ENCODE data around the gene TMEM154.
"Not testable (repeated sequence)": the region's sequence is repeated elsewhere in the genome, so short reads cannot be mapped to it uniquely, and the experiment has no call there.

The TMEM154 gene

DNA sequence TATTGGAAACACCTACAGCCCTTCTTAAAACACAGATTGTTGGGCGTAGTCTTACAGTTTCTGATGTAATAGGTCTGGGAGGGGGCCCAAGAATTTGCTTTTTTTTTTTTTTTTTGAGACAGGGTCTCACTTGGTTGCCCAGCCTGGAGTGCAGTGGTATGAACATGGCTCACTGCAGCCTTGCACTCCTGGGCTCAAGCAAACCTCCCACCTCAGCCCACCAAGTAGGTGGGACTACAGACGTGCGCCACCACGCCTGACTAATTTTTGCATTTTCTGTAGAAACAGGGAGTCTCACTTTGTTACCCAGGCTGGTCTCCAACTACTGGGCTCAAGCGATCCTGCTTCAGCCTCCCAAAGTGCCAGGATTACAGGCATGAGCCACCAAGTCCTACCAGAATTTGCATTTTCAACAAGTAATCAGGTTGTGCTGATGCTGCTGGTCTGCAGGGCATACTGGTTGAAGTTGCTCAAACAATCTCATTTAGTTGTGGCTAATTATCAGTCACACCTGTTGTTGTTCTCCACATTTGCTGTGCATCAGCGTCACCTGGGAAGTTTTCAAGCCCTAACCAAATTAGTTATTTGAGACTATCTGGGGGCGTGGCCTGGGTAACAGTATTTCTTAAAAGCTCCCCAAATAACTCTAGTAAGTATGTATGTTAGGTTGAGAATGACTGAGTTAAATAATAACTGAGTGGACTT is 14.0 kb downstream of the TMEM154 start:
- DNase-seq: no peak

DNA sequence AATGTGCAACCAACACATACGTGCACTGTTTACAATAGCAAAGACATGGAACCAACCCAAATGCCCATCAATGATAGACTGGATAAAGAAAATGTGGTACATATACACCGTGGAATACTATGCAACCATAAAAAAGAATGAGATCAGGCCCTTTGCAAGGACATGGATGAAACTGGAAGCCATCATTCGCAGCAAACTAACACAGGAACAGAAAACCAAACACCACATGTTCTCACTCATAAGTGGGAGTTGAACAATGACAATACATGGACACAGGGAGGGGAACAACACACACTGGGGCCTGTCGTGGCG is 15.8 kb downstream of the TMEM154 start:
- DNase-seq: not testable (repeated sequence)

DNA sequence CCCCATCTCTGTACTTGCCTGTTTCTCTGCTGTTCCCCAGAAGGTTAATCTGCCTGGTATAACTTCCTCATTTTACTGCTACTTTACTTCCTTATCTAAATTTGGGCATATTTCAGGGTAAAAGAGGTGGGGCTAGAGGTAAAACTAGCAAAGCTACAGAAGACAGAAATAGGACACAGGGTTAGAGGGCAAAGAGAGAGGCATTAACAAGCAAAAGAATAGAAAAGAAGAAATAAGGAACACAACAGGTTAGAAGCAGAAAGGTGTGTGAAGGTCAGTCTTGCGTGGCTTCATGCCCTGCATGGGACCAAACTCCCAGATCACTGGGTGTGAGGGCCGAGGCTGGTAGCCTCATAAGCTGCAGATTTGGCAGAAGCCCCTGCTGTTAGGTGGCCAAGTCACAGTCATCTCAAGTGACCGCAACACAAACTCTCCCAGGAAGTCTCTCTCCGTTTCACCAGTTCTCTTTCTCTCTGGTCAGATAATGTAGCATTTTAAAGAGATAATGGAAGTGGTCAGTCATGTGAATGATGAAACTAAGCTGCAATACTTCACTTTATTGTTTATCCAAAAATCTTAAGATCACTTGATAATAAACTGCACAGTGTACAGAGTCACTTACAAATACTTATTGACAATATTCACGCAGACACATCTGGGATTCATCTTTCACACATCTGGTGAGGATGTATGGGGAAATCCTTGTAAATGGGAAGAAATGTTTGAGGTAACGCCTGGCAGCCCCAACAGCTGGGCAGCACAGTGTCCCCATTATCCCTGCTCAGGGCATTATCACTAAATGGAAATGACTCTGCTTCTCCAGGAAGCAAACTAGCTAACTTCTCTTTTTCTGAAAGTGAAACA is 16.4 kb downstream of the TMEM154 start:
- DNase-seq: no peak

GRCh38 chr4:152661649-152662048 is 18.1 kb downstream of the TMEM154 start:
- DNase-seq: no peak

DNA sequence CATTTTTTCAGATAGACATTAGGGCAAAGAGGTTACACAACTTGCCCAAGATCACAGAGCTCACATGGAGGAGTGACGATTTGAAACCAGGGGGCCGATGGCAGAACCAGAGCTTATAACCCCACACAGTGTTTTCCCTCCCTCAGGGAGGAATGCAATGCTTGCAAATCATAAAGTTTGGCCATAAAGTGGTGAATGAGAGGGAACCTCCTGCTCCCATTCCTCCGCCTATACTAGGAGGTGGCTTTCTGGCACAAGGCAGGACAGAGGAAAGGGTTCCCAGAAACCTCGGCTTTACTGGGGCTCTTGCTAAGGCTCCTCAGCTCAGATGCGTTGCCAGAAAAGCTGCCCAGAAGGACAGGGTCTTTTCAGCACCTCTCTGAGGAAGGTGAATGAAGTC is 19.3 kb downstream of the TMEM154 start:
- DNase-seq: no peak

- DNase-seq: no peak
Observed at GRCh38 chr4:152659806-152660205, 20.0 kb downstream of the TMEM154 start.

GRCh38 chr4:152657657-152658056 is 22.1 kb downstream of the TMEM154 start:
- no peak for DNase-seq

GRCh38 chr4:152655272-152656129 is 24.3 kb downstream of the TMEM154 start:
- no peak for DNase-seq

GRCh38 chr4:152652102-152652501 is 27.7 kb downstream of the TMEM154 start:
- no peak for DNase-seq

DNA sequence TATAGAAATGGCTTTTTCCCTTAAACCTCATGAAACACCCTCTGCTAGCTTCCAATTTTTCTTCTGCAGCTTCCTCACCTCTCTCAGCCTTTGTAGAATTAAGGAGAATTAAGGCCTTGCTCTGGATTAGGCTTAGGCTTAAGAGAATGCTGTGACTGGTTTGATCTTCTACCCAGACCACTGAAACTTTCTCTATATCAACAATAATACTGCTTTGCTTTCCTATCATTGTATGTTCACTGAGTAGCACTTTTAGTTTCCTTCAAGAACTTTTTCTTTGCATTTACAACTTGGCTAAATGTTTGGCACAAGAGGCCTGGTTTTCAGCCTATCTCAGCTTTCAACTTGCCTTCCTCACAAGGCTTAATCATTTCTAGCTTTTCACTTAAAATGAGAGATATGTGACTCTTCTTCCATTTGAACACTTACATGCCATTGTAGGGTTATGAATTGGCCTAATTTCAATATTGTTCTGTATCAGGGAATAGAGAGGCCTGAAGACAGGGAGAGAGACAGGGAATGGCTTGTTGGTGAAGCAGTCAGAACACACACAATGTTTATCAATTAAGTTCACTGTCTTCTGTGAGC is 28.2 kb downstream of the TMEM154 start:
- no peak for DNase-seq

GRCh38 chr4:152646221-152646620 is 33.6 kb downstream of the TMEM154 start:
- DNase-seq: peak; percentile 79

GRCh38 chr4:152644130-152644529 is 35.7 kb downstream of the TMEM154 start:
- DNase-seq: no peak

DNA sequence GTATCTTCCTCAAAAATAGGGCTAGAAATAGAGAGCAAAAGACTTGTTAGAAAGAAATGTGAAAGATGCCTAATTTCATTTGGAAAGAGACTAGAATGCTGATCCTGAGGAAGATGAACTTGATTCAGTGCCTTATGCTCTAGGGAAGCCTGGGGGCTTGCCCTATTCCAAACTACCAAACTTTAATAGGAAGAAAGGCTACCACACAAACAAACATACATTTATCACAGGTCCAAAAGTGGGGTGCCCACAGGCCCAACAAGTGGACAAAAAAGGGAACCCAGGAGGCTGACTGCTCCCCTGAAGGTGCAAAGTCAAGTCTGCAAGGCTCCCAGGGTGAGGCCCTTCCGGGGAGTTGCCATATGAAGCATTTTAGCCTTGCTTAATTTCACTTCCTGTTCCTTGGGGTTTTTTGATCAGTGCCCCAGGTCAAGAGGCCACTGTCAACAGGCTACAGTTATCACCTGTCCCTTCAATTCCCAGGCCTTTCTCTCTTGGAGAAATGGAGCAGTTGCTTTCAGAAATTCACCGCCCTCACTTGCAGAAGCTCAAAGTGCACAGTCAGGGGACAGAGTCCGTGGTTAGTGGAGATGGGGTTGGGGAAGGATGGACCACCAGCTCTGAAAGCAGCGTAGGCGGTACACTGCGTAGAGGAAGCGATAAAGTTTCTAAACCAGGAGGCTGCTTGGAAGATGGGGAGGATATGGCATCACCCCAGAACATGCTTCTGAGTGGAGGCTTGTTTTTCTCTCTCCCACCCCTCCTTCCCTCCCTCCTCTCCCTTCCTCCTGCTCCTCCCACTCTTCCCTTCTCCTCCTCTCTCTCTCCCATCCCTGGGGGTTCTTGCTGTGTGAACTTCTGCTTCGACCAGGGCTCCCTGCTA is 36.4 kb downstream of the TMEM154 start:
- no peak for DNase-seq

DNA sequence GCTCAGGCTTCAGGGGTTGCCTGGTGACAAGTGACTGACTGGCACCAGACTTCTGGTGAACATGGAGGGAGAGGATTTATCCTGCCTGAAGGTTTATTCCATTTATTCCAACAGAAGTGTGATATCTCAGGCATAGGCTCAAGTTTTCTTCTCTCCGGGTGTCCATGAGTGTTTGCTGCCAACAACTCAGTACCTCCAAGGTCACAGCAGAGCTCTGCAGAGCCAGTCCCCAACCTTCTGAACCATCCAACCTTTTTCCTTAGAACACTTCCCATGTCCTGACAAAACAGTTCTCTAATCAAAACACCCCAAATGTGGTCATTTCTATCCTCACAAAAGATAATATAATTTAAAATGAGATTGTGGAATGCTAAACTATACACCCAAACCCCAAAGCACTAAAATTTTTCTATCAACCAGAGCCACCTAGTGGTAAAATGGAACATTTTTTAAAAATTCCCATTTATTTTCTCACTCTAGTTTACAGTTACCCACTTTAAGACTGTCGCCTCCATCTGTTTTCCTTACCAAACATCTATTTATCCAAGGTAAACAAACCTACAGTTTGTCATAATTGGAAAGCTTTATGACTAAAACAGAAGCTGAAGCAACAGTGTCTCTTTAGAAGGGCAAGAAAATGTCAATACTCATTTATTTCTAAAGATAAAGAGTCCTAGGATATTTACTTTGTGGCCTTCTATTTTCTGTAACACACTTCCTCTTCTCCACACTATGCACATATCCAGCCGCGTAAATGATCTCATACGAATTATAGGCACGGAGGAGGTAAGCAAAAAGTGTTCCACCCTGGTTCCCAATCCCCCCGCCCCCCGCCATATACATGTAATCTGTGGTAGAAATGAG is 39.5 kb downstream of the TMEM154 start:
- DNase-seq: peak; percentile 78

DNA sequence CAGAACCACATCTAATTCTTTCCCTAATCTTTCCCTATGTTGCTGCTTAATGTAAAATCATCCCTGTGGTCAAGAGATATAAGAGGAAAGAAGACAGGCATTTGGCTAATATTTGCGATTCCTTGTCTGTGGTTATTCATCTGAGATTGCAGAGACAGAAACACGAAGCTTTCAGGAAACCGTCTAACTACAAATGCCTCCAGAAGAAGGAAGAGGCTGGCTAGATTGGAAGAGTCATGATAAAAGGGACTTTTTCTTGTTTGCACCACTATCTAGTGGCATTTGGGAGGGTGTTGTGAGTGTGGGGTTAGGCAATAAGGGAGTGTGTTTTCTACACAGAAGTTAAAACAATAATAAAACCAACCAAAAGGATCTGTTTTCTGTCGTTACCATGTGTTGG is 43.9 kb downstream of the TMEM154 start:
- DNase-seq: no peak

DNA sequence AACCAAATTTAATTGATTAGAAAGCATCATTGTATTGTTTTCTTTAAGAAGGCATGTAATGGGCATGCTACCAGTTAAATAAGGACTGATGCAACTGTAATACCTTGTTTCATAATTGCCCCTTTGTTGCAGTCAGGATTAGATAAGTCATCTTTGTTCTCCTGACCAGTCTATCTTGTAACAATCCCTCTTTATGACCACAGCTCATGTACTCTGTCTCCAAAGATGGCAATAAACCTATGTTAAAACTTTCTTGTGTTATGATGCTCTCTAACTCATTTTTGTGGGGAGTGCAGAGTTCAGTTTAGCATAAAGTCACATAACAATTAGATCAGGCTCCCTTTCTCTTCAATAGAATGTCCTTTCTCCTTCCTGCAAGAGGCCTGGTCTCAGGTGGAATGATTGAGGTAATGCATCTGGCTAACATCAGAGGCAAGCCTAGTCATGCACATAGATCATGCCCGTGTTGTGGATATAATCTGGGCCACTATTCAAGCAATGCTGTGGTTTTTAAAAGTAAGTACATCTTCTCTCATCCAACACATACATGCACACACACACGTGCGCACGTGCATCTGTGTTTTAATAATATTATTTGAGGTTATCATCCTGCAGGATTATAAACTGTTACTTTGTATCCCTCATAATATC is 45.6 kb downstream of the TMEM154 start:
- DNase-seq: no peak

- no peak for DNase-seq
Observed at GRCh38 chr4:152633118-152633517, 46.7 kb downstream of the TMEM154 start.

DNA sequence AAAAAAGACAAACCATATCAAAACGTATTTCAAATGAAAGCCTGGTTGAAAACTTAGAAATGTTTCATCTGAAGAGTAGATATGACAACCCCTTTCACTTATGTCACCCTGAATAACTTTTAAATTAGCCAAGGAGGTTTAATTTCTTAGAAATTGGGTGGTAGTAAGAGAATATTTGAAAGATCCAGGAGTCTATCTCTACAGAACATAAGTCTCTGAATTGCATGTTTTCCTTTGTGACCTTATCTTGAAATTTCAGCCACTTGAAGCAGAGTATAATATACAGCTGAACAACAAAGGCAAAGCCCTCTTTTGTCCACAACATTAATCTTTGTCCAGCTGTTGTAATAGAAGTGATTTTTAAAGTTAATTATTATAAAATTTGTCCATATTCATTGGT is 49.5 kb downstream of the TMEM154 start:
- DNase-seq: no peak

DNA sequence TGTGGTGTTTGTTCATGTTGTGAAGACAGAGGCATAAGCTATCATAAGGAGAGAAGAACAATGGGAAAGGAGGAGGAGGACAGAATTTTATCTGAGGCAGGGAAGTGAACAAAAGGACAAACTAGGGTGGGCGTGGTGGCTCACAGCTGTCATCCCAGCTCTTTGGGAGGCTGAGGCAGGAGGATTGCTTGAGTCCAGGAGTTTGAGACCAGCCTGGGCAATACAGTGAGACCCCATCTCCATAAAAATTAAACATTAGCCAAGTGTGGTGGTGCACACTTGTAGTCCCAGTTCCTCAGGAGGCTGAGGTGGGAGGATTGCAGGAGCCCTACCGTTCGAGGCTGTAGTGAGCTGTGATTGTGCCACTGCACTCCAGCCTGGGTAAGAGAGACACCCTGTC is 49.9 kb downstream of the TMEM154 start:
- DNase-seq: no peak

- no peak for DNase-seq
Observed at GRCh38 chr4:152628128-152628527, 51.7 kb downstream of the TMEM154 start.

DNA sequence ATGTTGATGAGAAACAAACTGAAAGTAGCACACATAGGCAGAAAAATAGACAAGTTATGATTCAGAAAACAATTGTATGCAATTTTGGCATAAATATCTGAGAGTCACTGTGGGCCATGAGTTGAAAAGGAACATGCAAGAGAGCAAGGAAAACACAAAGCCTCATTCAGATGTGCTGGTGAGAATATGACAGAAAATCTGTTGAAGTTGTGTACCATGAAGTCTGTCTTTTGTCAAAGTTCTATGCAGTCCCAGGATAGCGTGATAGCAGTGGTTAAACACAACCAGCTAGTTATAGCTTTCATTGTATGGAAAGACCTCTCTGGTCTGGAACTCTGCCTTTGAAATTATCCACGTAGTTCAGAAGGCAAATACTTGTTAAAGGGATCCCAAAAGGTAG is 53.0 kb downstream of the TMEM154 start:
- no peak for DNase-seq

Measured in NCI-H748 treated with DMSO at 0.1 percent for 48 hours (cell line).